Right kidney (tissue), 1 donor: ENCODE results near the gene VWA8.
"Not testable (repeated sequence)": the region's sequence is repeated elsewhere in the genome, so short reads cannot be mapped to it uniquely, and the experiment has no call there.

Experiments
- DNase-seq: peaks from one replicate; pipeline ENCODE4 v3.0.0-alpha.2; 2016

Gene VWA8

GRCh38 chr13:41802043-41802683, 158.7 kb downstream of the VWA8 start:
- DNase-seq, result no peak

GRCh38 chr13:41791056-41791455, 169.9 kb downstream of the VWA8 start:
- DNase-seq, result no peak

DNA sequence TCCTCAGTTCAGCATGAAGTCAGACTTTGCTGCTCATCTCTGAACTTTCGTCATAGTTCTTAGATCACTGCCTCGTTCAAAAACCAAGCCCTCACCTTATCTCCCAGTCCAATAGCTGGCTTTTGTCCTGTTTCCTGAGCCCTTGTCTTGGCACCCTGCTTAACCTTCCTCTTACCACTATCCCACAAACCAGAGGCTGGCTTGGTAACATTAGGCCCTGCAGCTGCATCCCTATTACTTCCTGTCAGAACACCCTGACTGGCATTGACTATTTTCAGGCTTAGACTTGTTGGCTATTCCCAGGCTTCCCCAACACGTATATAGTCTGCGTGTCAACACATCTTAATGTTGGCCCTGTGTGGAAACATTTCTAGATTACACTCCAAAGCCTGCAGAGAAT, 172.4 kb downstream of the VWA8 start:
- no peak for DNase-seq

- DNase-seq, result no peak
Observed at GRCh38 chr13:41785402-41786172, 175.3 kb downstream of the VWA8 start.

GRCh38 chr13:41782086-41782485, 178.8 kb downstream of the VWA8 start:
- DNase-seq, result no peak

- no peak for DNase-seq
Observed at GRCh38 chr13:41780715-41781706, 179.9 kb downstream of the VWA8 start.

DNA sequence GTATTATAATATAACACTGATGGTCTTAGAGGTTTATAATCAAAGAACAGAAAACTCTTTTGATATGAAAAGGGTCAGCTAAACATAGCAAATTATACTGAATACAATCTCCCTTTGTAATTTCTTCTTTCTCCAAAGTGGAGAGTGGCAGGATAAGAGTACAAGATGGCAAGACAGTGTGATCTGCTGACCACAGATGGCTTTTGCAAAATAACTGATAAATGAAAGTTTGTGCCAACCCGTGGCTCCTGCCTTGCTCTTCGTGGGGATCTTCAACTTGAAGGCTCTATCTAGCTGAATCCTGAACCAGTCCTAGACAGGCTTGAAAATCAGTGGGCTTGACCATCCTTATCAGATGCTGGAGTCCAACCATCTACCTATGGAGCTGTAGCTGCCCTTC, 185.7 kb downstream of the VWA8 start:
- DNase-seq, result no peak

- no peak for DNase-seq
Observed at GRCh38 chr13:41774605-41775218, 186.2 kb downstream of the VWA8 start.

GRCh38 chr13:41767801-41768200, 193.1 kb downstream of the VWA8 start:
- DNase-seq, result no peak

DNA sequence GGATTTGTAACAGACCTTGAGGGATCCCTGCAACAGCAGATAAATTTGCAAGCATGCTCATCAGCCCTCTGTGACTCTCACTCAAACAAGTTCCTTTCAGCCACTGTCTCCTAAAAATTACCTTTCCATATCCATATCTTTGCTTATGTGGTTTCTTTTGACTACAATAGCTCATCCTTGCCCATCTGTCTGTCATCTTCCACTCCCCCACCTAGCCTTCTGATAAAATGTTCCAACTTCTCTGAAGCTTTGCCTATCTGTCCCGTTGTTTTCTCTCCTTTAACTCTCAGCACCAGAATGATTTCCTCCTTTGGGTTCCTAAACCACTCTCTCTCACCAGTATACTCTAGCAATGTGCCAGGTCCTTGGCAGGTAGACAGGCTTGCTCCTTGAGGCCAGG, 194.5 kb downstream of the VWA8 start:
- DNase-seq, result no peak

GRCh38 chr13:41765813-41766212, 195.1 kb downstream of the VWA8 start:
- no peak for DNase-seq

DNA sequence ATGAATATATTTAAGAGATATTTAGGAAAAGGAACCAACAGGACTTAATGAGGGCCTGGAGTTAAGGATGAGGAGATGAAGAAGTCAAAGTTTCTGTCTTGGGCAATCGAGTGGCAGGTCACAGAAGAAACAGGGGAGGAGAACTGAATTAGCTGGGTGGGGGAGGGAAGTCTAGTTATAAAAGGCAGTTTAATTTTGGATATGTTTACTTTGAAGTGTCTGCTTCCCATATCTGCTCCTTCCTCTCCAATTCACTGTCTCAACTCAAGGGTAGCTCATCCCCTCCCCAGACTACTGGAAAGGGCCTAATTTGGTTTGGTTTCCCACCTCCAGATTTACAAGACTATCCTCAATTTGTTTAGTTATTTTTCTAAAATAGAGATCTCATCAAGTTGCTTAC, 195.9 kb downstream of the VWA8 start:
- no peak for DNase-seq

DNA sequence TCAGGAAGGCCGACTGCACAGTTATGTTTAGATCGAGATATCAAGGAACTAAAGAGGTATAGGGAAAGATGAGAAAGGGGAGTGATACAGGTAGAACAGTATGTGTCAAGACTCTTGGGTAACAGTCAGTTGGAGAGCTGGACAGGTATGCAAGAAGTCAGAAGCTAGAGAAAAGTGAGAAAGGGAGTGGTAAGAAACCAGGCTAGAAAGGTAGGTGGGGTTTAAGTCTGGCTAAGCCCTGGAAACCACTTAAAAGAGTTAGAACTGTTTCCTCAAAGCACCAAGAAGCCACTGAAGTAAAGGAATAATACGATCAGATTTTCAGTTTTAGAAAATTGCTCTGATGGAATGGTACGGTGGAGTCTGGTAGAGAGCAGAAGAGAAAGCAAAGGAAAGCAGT, 196.4 kb downstream of the VWA8 start:
- no peak for DNase-seq

GRCh38 chr13:41763782-41764181, 197.1 kb downstream of the VWA8 start:
- DNase-seq, result no peak

DNA sequence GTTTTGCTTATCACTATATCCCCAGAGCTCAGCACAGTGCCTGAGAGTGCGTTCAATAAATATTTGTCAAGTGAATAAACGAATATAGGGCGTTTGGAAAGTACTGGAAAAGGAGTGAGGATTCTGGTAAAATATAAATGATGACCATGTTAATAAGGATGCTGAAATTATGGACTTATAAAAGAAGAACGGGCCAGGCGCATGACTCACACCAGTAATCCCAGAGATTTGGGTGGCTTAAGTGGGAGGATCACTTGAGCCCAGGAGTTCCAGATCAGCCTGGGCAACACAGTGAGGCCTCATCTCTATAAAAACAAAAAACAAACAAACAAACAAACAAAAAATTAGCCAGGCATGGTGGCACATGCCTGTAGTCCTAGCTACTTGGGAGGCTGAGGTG, 198.1 kb downstream of the VWA8 start:
- no peak for DNase-seq

DNA sequence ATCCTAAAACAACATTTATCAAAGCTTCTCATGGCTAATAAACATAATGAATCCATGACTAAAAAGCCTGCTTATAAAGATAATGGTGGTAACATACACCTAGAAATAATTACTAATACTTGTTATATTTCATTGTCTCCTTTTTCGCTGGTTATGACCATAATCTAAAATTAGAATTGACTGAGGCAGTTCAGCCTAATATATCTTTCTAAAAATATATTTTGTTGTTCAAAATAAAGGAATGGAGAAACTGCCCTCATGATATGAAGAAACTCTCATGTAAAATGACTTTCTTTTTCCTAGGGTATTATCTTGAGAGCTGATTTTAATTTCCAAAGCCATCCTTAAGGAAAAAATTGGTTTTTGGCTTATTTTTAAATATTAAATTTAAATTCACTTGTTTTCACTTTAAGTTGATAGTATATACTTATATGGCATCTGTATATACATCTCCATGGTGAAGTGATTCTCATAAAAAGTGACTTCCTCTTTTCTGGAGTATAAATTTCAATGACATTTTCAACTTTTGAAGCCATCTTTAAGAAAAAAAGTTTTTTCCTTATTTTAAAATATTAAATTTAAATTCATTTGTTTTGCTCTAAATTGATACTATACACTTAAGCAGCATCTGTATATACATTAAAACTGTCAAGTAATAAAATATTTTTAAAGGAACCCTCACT, 204.6 kb downstream of the VWA8 start:
- no peak for DNase-seq

DNA sequence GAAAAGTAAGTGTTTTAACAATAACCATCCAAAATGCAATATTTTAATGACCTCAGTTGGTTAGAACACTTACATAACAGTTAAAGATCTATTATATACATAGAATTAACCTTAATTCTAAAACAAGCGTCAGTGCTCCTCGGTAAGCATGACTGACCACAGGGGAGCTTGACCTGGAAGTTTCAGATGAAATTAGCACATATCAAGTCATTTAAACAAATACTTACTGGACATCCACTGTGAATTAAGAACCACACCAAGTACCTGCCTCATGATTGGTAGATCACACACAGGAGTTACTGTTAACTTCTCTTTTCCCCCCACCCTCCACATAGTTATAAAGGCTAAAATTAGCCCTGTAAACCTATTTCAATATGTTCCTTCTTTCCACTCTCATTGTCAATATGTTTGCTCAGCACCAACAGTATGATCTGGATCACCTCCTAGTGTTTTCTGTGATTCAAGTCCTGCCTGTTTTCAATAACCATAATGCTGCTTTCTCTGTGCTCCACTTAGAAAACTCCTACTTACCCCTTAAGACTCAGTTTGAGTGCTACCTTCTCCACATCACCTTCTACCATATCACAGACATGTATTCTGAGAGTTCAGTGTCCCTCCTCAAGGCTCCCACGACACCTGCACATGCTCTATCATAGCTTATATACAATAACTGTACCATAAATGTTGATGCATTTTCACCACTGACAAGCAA, 209.0 kb downstream of the VWA8 start:
- no peak for DNase-seq

GRCh38 chr13:41751277-41751676, 209.6 kb downstream of the VWA8 start:
- no peak for DNase-seq

- no peak for DNase-seq
Observed at GRCh38 chr13:41746259-41746658, 214.7 kb downstream of the VWA8 start.

- not testable (repeated sequence) for DNase-seq
Observed at GRCh38 chr13:41745496-41745895, 215.4 kb downstream of the VWA8 start.

DNA sequence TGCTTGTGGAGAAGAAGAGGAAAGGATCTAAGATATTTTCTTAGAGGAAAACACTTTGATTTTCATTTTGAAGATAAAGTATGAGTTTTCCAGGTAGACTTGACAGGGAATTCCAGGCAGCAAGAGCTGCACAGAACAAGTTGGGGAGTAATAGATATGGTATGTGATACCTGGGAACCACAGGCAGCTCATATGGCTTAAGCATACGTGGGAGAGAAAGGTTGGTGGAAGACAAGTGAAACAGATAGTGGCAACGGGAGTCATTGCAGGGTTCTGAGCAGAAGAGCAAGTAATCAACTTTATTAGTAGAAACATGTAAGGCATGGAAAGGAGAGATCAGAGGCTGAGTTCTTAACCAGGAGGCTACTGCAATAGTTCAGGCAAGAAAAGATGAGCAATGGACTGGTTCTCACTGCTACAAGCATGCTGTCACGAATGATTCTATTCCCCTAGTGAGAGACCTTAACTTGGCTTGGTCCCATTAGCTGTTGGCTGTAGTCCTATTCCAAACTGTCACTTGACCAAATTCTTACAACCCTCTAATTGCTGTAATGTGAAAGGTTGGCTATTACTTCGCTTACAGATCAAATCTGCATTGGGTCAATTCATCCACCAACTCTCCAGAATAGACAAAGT, 217.9 kb downstream of the VWA8 start:
- DNase-seq, result no peak
